GM18526 (cell line): ENCODE results near the gene AK5.

Experiments used
- POLR2A ChIP-seq: IDR thresholded peaks from 3 replicates; pipeline ENCODE4 v1.6.1; 2011; ENCODE audit not compliant: insufficient read length; ENCODE audit errors: extremely low read depth

The AK5 gene

DNA sequence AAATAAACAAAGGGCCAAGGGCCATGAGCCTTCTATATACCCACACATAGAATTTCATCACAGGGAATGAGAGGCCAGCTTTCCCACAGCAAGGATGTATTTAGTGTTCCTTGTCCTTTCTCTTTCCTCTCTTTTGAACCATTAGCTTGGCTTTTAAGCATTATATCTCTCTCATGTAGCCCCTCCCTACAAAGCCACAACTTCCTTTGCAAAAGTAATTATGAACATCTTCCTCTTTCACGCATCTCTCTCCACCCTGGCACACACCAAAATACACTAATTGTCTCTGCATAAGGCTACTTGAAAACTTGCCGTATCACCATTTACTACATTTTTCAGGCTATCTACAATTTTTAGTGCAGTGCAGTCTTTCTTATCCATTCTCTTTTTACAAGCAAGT lies 1.9 kb upstream of the AK5 start:
- TF ChIP-seq POLR2A, result no peak

- no peak for TF ChIP-seq POLR2A
Observed at GRCh38 chr1:77280962-77281361, 857 bp upstream of the AK5 start.

DNA sequence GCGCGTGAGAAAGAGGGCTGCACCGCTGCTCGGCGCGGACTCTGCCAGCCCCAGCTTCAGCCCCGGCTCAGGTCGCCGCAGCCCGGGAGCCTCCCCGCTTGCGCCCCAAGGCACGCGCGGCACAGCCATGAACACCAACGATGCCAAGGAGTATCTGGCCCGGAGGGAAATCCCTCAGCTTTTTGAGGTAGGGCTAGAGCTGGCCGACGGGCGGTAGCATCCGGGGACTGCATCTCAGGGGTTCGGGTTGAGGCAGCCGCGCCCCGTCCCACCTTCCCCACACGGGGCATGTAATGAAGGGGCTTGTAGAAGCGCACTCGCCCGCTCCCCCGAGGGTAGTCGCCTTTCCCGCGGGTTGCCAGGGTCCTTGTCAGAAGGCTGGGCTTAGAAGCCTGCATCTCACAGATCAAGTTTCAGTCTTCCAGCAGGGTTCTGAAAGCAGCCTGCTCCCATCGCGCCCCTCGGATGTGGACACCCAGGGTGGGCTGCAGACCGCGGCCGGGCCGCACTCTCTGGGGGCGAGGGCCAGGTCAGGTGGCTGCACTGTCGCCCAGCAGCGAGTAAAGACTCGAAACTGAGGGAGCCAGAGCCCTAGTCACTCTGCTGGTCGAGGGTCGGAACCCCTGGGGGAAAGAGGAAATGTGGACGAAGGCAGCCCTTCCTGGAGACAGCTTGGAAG lies 507 bp downstream of the AK5 start:
- TF ChIP-seq POLR2A, result no peak

DNA sequence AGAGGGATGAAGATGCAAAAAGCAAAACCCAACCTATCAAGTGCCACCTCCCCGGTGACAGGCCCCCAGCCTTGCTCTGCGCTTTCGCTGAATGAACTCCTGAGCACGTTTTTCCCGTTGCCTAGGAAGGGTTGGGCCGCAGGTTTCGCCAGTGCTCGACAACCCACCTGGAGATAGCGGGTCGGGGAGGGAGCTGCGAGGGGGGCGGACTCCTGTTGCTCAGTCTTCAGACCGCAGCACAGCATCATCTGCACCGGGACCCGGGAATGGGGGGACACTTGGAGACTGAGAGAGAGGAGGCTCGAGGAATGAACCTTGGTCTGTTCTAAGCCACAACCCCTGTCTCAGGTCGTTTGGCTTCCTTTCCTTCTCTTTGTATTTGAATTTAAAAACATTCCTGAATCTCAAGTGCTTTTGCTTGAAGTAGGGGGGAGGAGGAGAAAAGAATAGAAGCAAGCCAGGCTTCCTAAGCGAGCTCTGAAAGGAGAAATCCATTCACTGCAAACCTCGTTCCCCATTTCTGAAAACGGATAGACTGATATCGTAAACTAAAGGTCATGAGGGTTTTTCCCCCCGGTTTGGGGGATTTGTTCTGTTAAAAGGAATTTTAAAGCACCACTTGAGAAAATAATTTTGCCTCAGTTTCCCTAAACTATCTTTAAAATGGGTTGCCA lies 1.2 kb downstream of the AK5 start:
- no peak for TF ChIP-seq POLR2A

DNA sequence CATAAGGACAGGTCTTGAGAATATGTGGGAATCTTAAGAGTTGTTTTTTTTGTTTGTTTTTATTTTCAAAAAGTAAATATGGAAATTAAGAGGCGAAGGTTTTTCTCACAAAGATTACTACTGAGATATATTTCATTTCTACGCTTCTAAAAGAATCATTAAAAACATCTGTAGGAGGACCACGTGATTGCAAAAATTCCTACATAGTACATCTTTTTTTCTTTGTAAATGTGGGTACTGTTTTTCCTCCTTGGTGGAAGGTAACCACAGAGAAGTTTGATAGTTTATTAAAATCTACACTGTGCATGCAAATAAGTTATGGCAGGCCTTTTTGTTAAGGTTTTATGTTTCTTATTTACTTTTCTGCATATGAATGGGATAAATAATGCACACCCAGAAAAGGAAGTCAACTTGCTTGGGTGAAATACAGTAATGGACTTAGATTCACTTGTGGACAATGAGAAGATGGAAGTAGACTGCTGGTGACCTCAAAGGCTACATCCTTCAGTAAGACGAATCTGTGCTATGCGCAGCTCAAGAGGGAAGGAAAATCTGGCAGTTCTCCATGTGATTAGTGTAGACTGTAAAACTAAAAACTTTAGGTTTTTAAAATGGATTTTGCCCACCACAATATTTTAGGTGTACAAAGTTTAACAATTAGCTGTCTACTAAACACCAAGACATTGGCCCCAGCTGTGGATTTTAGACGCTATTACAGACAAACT lies 2.0 kb downstream of the AK5 start:
- TF ChIP-seq POLR2A, result no peak

DNA sequence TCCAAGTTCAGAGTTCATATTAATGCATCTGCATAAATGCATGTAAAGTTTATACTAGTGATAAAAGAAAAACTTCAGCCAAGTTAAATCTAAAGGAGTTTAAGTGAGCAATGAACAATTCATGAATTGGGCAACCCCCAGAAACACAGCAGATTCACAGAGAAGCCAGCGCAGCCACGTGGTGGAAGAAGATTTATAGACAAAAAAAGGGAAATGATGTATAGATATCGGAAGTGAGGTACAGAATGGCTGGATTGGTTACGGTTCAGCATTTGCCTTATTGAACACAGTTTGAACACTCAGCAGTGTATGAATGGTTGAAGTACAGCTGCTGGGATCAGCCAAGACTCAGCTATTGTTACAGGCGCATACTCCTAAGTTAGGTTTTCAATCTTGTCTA lies 5.7 kb downstream of the AK5 start:
- no peak for TF ChIP-seq POLR2A

GRCh38 chr1:77288275-77288674 lies 6.5 kb downstream of the AK5 start:
- TF ChIP-seq POLR2A, result no peak

GRCh38 chr1:77290576-77290975 lies 8.8 kb downstream of the AK5 start:
- no peak for TF ChIP-seq POLR2A

GRCh38 chr1:77292551-77292950 lies 10.7 kb downstream of the AK5 start:
- TF ChIP-seq POLR2A, result no peak

GRCh38 chr1:77300566-77300965 lies 18.7 kb downstream of the AK5 start:
- no peak for TF ChIP-seq POLR2A

DNA sequence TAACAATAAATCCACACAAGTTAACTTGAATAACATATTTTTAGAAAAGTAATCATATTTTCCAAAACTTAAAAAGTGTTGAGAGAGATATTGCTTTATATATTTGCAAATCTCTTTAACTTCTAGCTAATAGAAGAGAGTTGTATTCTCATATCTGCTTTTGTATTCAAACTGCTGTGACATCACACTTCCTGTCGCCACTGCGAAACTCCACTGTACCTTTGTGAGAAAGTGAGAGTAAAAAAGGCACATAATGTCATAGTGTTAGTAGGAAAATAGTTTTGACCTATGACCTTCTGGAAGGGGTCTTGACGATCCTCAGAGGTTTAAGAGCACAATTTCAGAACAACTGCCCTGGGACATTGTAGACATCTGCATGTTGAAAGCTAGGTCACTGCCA lies 21.6 kb downstream of the AK5 start:
- TF ChIP-seq POLR2A, result no peak

GRCh38 chr1:77308889-77309621 lies 27.2 kb downstream of the AK5 start:
- TF ChIP-seq POLR2A, result no peak

DNA sequence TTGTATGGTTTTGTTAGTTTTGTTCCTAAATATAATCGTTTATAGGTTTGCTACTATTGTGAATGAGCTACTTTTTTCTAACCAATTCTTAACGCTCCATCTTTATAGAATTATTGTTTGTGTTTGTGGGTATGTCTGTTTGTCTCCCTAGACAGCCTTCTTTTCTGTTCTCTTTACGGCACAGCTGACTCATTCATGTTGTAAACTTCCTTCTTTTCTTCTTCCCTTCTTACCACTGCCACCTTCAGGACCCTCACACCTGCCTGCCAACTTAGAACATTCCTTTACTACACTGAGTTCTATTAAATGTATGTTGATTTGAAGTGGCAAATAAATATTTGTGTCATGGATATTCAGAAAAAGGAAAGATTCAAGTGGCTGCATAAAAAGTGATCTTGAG lies 29.1 kb downstream of the AK5 start:
- no peak for TF ChIP-seq POLR2A

DNA sequence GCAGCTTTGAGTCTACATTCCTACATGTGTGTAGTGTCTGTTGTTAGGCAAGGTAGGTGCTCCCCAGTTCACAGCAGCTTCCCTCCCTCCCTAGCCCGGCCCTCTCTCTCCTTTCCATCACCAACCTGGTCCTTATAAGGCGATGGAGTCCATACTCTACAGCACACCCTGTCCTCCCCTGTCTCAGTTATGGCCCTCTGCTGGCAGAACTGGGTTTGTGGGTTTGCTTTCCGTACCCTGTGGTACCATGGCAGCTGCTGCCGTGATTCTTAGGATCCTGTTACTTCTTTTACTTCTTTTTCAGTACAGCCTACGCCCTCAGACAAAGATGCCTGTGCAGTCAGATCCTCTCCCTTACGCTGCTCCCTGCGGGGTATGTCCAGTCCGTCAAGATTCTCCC lies 31.7 kb downstream of the AK5 start:
- no peak for TF ChIP-seq POLR2A

DNA sequence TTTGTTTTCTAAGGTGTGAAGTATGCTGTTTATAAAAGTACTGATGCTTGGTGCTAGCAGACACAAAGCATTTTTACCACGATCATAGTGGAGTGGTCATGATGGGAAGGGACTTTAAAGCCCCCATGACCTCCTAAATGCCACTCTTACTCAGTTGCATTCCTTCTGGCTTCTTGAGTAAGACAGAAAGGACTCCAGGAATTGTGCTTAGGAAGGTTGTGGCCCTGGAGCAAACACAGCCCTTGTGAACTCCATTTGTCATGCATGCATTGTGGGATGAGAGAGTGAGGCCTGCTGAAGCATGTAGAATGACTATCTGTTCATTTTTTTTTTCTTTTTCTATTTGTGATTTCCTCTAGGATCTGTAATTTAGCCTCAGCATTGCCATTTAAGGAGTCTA lies 34.2 kb downstream of the AK5 start:
- no peak for TF ChIP-seq POLR2A

DNA sequence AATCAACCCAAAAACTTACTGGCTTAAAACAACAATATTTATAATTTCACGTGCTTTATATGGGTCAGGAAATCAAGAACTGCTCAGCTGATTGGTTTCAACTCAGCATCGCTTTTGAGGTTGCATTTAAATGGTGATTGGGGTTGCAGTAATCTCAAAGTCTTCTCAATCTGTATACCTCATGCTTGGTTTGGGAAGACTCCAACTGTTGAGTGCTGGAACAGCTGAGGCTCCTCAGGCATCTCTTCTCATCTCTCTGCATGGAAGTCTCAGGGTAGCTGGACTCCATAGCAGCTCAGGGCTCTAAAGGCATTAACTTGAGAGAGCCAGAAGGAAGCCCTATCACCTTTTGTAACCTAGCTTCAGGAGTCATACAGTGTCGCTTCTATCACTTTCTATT lies 35.1 kb downstream of the AK5 start:
- TF ChIP-seq POLR2A, result no peak

GRCh38 chr1:77319036-77319705 lies 37.4 kb downstream of the AK5 start:
- TF ChIP-seq POLR2A, result no peak
